Left ventricle myocardium inferior (tissue), 1 donor: ENCODE results near the gene NTN3. TPM values are rescaled to one million over a fixed set of nuclear protein-coding genes. Genes with fewer than 3 reads are reported as not detected.

Experiments
- DNase-seq: peaks from one replicate; pipeline ENCODE4 v3.0.0-alpha.2; 2020
- H3K27ac ChIP-seq: fragments of 200-600 bp; replicated peaks from 2 replicates; pipeline ENCODE4 v1.8.0; 2021
- H3K27me3 ChIP-seq: fragments of 200-600 bp; 2 replicates; pipeline ENCODE4 v1.8.0; 2021; ENCODE audit warnings: low read depth
- H3K36me3 ChIP-seq: fragments of 200-600 bp; 2 replicates; pipeline ENCODE4 v1.8.0; 2021
- H3K4me1 ChIP-seq: fragments of 200-600 bp; 2 replicates; pipeline ENCODE4 v1.8.0; 2021
- H3K4me3 ChIP-seq: fragments of 200-600 bp; 2 replicates; pipeline ENCODE4 v1.8.0; 2021; ENCODE audit warnings: mild to moderate bottlenecking, moderate library complexity
- H3K9me3 ChIP-seq: fragments of 200-600 bp; replicated peaks from 2 replicates; pipeline ENCODE4 v1.8.0; 2021
- CTCF ChIP-seq: fragments of 200-600 bp; IDR thresholded peaks from 2 replicates; pipeline ENCODE4 v1.8.0; 2021; ENCODE audit warnings: antibody characterized with exemption, mild to moderate bottlenecking, borderline replicate concordance
- intact Hi-C: fragments of 100-400 bp; cut with micrococcal nuclease; formaldehyde crosslinking; loops from one replicate; pipeline ENCODE4 v1.11.0; 2022
- total RNA-seq: library from RNA; stranded (reverse); fragmentation: NEBNext Ultra II Directional; extraction: Animal tissue kit (Norgen Biotek cat#: 25700); gene quantifications from one replicate; pipeline ENCODE4 v1.2.1, GENCODE V29; 2021
- donor health status: DM: no; HTN: yes; CAD: no; lungs with severe emphysema.

The NTN3 gene
- total RNA-seq, 1 donor from 2014 or later = 0.14 TPM

GRCh38 chr16:2468725-2469398, 2.2 kb upstream of the NTN3 start:
- Histone ChIP-seq H3K9me3 (no peaks in the 10 kb centered on the region), H3K36me3 (no peaks in the 10 kb centered on the region), H3K27me3 (peaks cover 49% of the 10 kb centered on the region), H3K4me1 (peaks cover 61% of the 10 kb centered on the region), H3K4me3 (peak overlapping the region; percentile 74), H3K27ac (no peak overlapping the region)
- no peak for DNase-seq
- intact Hi-C loops = no loop called here
- TF ChIP-seq CTCF = no peak

- TF ChIP-seq CTCF = no peak
- H3K27ac ChIP-seq = no peak overlapping the region
- no peaks in the 10 kb centered on the region for H3K36me3 ChIP-seq
- peaks cover 49% of the 10 kb centered on the region for H3K27me3 ChIP-seq
- peaks cover 68% of the 10 kb centered on the region for H3K4me1 ChIP-seq
- DNase-seq = no peak
- no peak overlapping the region for H3K4me3 ChIP-seq
- intact Hi-C loops = no loop called here
- H3K9me3 ChIP-seq = no peaks in the 10 kb centered on the region
These were observed 1.5 kb upstream of the NTN3 start for GRCh38 chr16:2469399-2470233.

- Histone ChIP-seq H3K4me1 (peaks cover 71% of the 10 kb centered on the region), H3K27ac (no peak overlapping the region), H3K9me3 (no peaks in the 10 kb centered on the region), H3K27me3 (peaks cover 49% of the 10 kb centered on the region), H3K4me3 (no peak overlapping the region), H3K36me3 (no peaks in the 10 kb centered on the region)
- no peak for TF ChIP-seq CTCF
- intact Hi-C loops = no loop called here
- DNase-seq = no peak
These were observed 879 bp upstream of the NTN3 start for GRCh38 chr16:2470234-2470601.

GRCh38 chr16:2470603-2471015, 488 bp upstream of the NTN3 start:
- H3K9me3 ChIP-seq = no peaks in the 10 kb centered on the region
- peaks cover 75% of the 10 kb centered on the region for H3K4me1 ChIP-seq
- intact Hi-C loops = no loop called here
- TF ChIP-seq CTCF = no peak
- H3K4me3 ChIP-seq = peak overlapping the region; percentile 56
- no peaks in the 10 kb centered on the region for H3K36me3 ChIP-seq
- DNase-seq = no peak
- peaks cover 49% of the 10 kb centered on the region for H3K27me3 ChIP-seq
- H3K27ac ChIP-seq = no peak overlapping the region

- Histone ChIP-seq H3K4me3 (peak overlapping the region; percentile 56), H3K36me3 (no peaks in the 10 kb centered on the region), H3K27ac (no peak overlapping the region), H3K9me3 (no peaks in the 10 kb centered on the region), H3K27me3 (peaks cover 49% of the 10 kb centered on the region), H3K4me1 (peaks cover 84% of the 10 kb centered on the region)
- intact Hi-C loops = no loop called here
- TF ChIP-seq CTCF = no peak
- DNase-seq = no peak
These were observed 773 bp downstream of the NTN3 start for GRCh38 chr16:2471653-2472487.
